HFFc6 (cell line): ENCODE data around the gene FGF12. TPM values are rescaled to one million over a fixed set of nuclear protein-coding genes. Genes with fewer than 3 reads are reported as not detected.

ENCODE experiments used
- DNase-seq: peaks from one replicate; pipeline ENCODE4 v3.0.0-alpha.2; 2018
- H3K27ac Mint-ChIP-seq: 2 replicates; pipeline ENCODE4 v1.8.0; 2020; ENCODE audit warnings: mild to moderate bottlenecking, mixed read lengths
- H3K27me3 Mint-ChIP-seq: 2 replicates; pipeline ENCODE4 v1.8.0; 2021; ENCODE audit warnings: mild to moderate bottlenecking, moderate library complexity, mixed read lengths; ENCODE audit not compliant: insufficient read depth
- H3K36me3 Mint-ChIP-seq: 2 replicates; pipeline ENCODE4 v1.8.0; 2021; ENCODE audit warnings: low read depth, mixed read lengths
- H3K4me1 Mint-ChIP-seq: 2 replicates; pipeline ENCODE4 v1.8.0; 2020; ENCODE audit warnings: low read depth, mixed read lengths
- H3K4me3 Mint-ChIP-seq: 2 replicates; pipeline ENCODE4 v1.8.0; 2020; ENCODE audit warnings: mild to moderate bottlenecking, moderate library complexity, mixed read lengths
- H3K9me3 Mint-ChIP-seq: 2 replicates; pipeline ENCODE4 v1.8.0; 2020; ENCODE audit warnings: mild to moderate bottlenecking, mixed read lengths
- total RNA-seq, 6 experiments: library from RNA; stranded (reverse); fragmentation: NEBNext Ultra II Directional; extraction: Animal tissue kit (Norgen Biotek cat#: 25700); gene quantifications; 2 replicates in 1 of 6; 3 replicates in 5 of 6; pipeline ENCODE4 v1.2.3, GENCODE V29; 2021
- TF ChIP-seq, protein P1 (sequence below): fragments of 200-600 bp; sonication (generic); IDR thresholded peaks from 2 replicates; pipeline ENCODE4 v1.5.0; 2021; ENCODE audit warnings: antibody characterized with exemption, mild to moderate bottlenecking

FGF12 gene
- total RNA-seq, 6 experiments from 2014 or later, result not detected

GRCh38 chr3:192573240-192573639, 154.1 kb downstream of the FGF12 start:
- Mint-ChIP-seq H3K4me1 (peaks cover 9% of the 10 kb centered on the region), H3K27ac (no peak overlapping the region), H3K4me3 (no peak overlapping the region), H3K27me3 (no peaks in the 10 kb centered on the region; the same call in 1 of the 2 replicates), H3K36me3 (no peaks in the 10 kb centered on the region), H3K9me3 (no peaks in the 10 kb centered on the region)
- DNase-seq, result no peak
- TF ChIP-seq, protein P1, sequence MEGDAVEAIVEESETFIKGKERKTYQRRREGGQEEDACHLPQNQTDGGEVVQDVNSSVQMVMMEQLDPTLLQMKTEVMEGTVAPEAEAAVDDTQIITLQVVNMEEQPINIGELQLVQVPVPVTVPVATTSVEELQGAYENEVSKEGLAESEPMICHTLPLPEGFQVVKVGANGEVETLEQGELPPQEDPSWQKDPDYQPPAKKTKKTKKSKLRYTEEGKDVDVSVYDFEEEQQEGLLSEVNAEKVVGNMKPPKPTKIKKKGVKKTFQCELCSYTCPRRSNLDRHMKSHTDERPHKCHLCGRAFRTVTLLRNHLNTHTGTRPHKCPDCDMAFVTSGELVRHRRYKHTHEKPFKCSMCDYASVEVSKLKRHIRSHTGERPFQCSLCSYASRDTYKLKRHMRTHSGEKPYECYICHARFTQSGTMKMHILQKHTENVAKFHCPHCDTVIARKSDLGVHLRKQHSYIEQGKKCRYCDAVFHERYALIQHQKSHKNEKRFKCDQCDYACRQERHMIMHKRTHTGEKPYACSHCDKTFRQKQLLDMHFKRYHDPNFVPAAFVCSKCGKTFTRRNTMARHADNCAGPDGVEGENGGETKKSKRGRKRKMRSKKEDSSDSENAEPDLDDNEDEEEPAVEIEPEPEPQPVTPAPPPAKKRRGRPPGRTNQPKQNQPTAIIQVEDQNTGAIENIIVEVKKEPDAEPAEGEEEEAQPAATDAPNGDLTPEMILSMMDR, result no peak

DNA sequence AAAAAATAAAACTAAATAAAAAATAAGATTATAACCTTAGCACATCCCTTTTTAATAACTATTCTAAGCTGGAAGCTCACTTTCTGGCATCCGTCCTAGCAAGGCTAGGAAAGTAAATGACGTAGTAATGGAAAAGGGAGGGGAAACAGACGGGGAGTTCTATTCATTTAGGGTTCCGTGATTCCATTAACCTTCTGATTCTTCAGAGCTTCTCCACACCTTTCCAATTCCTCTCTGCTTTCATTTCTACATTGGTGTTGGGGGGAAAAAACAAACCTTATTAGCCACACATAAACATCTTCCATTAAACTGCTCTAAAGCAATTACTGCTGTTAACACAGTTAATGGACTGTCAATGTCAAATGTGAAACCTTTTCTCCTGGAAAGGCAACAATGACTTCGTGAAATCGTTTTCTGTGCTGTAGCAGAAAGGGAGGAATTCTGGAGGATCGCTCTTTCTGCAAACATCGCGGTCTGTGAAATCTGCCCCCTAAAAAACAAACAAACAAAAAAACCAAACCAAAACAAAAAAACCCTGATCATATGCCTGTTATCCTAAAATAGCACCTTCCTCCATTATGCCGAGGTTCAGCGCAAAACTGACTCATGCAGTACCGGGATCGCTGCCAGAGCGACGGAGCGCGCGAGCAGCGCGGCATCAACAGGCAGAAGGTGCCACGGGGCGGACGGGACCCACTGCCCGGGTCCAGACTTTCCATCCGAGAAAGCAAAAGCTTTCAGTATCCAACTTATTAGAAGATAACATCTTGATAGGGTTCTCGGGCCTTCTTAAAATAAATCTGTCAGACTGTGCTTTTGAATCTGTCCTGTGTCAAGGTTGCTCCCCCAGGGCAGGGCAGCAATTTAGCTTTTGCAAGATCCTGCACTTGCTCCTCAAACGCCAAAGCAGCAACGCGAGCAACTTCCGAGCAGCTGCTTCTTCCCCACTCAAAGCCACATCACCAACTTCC, 156.2 kb downstream of the FGF12 start:
- TF ChIP-seq, protein P1, result no peak
- peak overlapping the region; percentile 85 for H3K4me3 Mint-ChIP-seq
- no peaks in the 10 kb centered on the region for H3K36me3 Mint-ChIP-seq
- DNase-seq, result peak; percentile 21
- H3K27me3 Mint-ChIP-seq, result no peaks in the 10 kb centered on the region; the same call in 1 of the 2 replicates
- no peaks in the 10 kb centered on the region for H3K9me3 Mint-ChIP-seq
- peaks cover 9% of the 10 kb centered on the region for H3K4me1 Mint-ChIP-seq
- H3K27ac Mint-ChIP-seq, result no peak overlapping the region

GRCh38 chr3:192570315-192570714, 157.0 kb downstream of the FGF12 start:
- Mint-ChIP-seq H3K4me3 (no peak overlapping the region), H3K4me1 (peaks cover 9% of the 10 kb centered on the region), H3K27me3 (no peaks in the 10 kb centered on the region; the same call in 1 of the 2 replicates), H3K9me3 (no peaks in the 10 kb centered on the region), H3K36me3 (no peaks in the 10 kb centered on the region), H3K27ac (no peak overlapping the region)
- DNase-seq, result no peak
- TF ChIP-seq, protein P1, result no peak

DNA sequence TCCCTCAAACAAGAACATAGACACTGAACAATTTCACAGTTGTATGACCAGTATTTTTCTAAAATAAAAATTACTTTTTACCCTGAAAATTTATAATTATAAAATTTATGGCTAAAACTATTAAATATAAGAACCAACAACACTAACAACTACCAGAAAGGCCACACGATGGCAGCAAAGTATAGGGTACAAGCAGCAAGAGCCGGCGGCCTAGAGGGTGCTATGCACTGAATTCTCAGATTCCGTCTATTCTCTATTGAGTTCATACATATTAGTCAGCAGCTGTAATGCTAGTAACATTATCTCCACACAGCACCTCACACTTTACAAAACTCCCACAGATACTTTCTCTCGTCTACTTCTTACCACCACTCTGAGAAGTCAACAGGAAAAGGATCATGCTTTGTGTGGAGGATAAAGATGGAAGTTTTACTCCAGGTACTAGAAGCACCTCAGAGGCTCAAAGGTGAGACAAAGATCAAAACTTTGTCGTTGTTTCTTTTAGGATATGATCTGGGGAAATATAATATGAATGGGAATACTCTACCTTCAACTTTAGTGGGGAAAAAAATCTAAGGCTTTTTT, 160.5 kb downstream of the FGF12 start:
- H3K9me3 Mint-ChIP-seq, result no peaks in the 10 kb centered on the region
- no peaks in the 10 kb centered on the region; the same call in none of the 2 replicates for H3K27me3 Mint-ChIP-seq
- H3K4me1 Mint-ChIP-seq, result peaks cover 9% of the 10 kb centered on the region
- no peaks in the 10 kb centered on the region for H3K36me3 Mint-ChIP-seq
- no peak overlapping the region for H3K4me3 Mint-ChIP-seq
- TF ChIP-seq, protein P1, result peak; percentile 92
- DNase-seq, result peak; percentile 76
- no peak overlapping the region for H3K27ac Mint-ChIP-seq

- Mint-ChIP-seq H3K36me3 (no peaks in the 10 kb centered on the region), H3K27ac (no peak overlapping the region), H3K9me3 (no peaks in the 10 kb centered on the region), H3K27me3 (no peaks in the 10 kb centered on the region; the same call in 1 of the 2 replicates), H3K4me1 (no peaks in the 10 kb centered on the region), H3K4me3 (no peak overlapping the region)
- TF ChIP-seq, protein P1, result no peak
- peak; percentile 4 for DNase-seq
Observed at GRCh38 chr3:192564611-192565010, 162.7 kb downstream of the FGF12 start.
